Measurements from ENCODE around the gene SLC38A3. TPM values are rescaled to one million over a fixed set of nuclear protein-coding genes. Genes with fewer than 3 reads are reported as not detected.

SLC38A3 gene
- total and polyA plus RNA-seq, 7 donors, result 0.12 to 12.7 (median 3.3) TPM

DNA sequence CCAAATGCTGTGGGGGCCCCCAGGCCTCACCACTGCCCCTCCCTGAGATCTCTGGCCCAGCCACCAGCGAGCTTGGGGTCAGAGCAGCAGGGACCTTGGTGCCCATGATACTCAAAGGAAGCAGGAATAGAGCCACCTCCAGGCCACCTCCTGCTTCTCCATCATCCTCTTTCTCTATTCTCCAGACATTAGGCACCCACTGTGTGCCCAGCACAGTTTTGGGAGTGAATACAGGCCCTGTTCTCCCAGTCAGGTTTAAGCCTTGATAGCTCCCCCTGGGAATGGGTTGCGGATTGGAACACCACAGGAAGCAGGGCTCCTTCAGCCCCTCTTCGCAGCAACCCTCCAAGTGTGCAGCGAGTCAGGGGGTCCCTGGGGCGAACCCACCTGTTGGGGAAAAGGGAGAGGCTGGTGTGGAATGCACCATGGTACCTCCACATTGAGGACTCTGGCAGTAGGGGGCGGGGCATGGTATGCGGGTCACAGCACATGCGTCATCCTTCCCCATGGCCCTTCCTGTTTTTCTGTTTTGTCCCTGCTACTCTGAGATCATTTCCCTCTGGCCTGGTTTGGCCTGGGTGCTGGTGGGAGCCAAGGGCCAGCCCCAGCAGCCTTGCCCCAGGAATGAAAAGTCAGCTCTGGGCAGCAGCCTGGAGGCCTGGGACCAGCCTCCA lies 49.6 kb downstream of the SLC38A3 start:
- peaks cover 40% of the 10 kb centered on the region for H3K4me1 ChIP-seq

GRCh38 chr3:50255251-50255615 lies 50.2 kb downstream of the SLC38A3 start:
- intact Hi-C loops (cut with DNase I), result no loop called here
- TF ChIP-seq, protein P1, sequence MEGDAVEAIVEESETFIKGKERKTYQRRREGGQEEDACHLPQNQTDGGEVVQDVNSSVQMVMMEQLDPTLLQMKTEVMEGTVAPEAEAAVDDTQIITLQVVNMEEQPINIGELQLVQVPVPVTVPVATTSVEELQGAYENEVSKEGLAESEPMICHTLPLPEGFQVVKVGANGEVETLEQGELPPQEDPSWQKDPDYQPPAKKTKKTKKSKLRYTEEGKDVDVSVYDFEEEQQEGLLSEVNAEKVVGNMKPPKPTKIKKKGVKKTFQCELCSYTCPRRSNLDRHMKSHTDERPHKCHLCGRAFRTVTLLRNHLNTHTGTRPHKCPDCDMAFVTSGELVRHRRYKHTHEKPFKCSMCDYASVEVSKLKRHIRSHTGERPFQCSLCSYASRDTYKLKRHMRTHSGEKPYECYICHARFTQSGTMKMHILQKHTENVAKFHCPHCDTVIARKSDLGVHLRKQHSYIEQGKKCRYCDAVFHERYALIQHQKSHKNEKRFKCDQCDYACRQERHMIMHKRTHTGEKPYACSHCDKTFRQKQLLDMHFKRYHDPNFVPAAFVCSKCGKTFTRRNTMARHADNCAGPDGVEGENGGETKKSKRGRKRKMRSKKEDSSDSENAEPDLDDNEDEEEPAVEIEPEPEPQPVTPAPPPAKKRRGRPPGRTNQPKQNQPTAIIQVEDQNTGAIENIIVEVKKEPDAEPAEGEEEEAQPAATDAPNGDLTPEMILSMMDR (IDR thresholded peaks at IDR 0.05), result no peak
- ATAC-seq (no peak), DNase-seq (no peak)
- no peaks in the 10 kb centered on the region for H3K9me3 ChIP-seq
- peaks cover 0 to 48% of the 10 kb centered on the region in 2 donors for H3K36me3 ChIP-seq (ENCODE audit: insufficient read depth in 1 of 2, low read depth in 1 of 2)
- WGBS, 3 donors, result 63 to 76% (median 76%) methylated on average over 9 of the region's 9 CpGs
- peak overlapping the region; percentile 73 for H3K27ac ChIP-seq
- peaks cover 38% of the 10 kb centered on the region for H3K4me1 ChIP-seq
- no peaks in the 10 kb centered on the region for H3K27me3 ChIP-seq (ENCODE audit: insufficient read depth in 3 of 3, low read length in 2 of 3)
- H3K4me3 ChIP-seq, result peak overlapping the region; percentile 11

More for the DNA sequence above, 49.6 kb downstream of the SLC38A3 start:
- TF ChIP-seq, protein P1 (IDR thresholded peaks at IDR 0.05), result no peak
- H3K4me3 ChIP-seq, result peak overlapping the region; percentile 11
- intact Hi-C loops (cut with DNase I), result no loop called here
- 64 to 75% (median 71%) methylated on average over 8 of the region's 8 CpGs for WGBS, 3 donors
- peaks cover 0 to 48% of the 10 kb centered on the region in 2 donors for H3K36me3 ChIP-seq (ENCODE audit: insufficient read depth in 1 of 2, low read depth in 1 of 2)
- ATAC-seq (peak in 2 of 4 donors; percentile 20 to 42), DNase-seq (peak; percentile 65 to 83)
- H3K9me3 ChIP-seq, result no peaks in the 10 kb centered on the region
- peak overlapping the region; percentile 73 for H3K27ac ChIP-seq
- H3K27me3 ChIP-seq (ENCODE audit: insufficient read depth in 3 of 3, low read length in 2 of 3), result no peaks in the 10 kb centered on the region

- H3K4me3 ChIP-seq, result no peak overlapping the region
- ATAC-seq (no peak), DNase-seq (no peak)
- H3K27me3 ChIP-seq (ENCODE audit: insufficient read depth in 3 of 3, low read length in 2 of 3), result no peaks in the 10 kb centered on the region
- intact Hi-C loops (cut with DNase I), result no loop called here
- peaks cover 27% of the 10 kb centered on the region for H3K4me1 ChIP-seq
- no peaks in the 10 kb centered on the region for H3K9me3 ChIP-seq
- peaks cover 0 to 45% of the 10 kb centered on the region in 2 donors for H3K36me3 ChIP-seq (ENCODE audit: insufficient read depth in 1 of 2, low read depth in 1 of 2)
- no peak overlapping the region for H3K27ac ChIP-seq
- TF ChIP-seq, protein P1 (IDR thresholded peaks at IDR 0.05), result peak; percentile 40
- WGBS, 3 donors, result 88 to 89% (median 88%) methylated on average over 19 to 20 of the region's 20 CpGs
Observed at GRCh38 chr3:50256978-50257890, 52.2 kb downstream of the SLC38A3 start.

- H3K27me3 ChIP-seq (ENCODE audit: insufficient read depth in 3 of 3, low read length in 2 of 3), result no peaks in the 10 kb centered on the region
- peaks cover 27% of the 10 kb centered on the region for H3K4me1 ChIP-seq
- peaks cover 0 to 36% of the 10 kb centered on the region in 2 donors for H3K36me3 ChIP-seq (ENCODE audit: insufficient read depth in 1 of 2, low read depth in 1 of 2)
- no peak overlapping the region for H3K4me3 ChIP-seq
- no peak overlapping the region for H3K27ac ChIP-seq
- 81 to 83% (median 82%) methylated on average over 13 to 17 of the region's 17 CpGs for WGBS, 3 donors
- no peaks in the 10 kb centered on the region for H3K9me3 ChIP-seq
- TF ChIP-seq, protein P1 (IDR thresholded peaks at IDR 0.05), result no peak
- ATAC-seq (no peak), DNase-seq (no peak)
- intact Hi-C loops (cut with DNase I), result no loop called here
Observed at GRCh38 chr3:50258029-50258680, 53.1 kb downstream of the SLC38A3 start.

All from psoas muscle (tissue), 8 donors.